K562 (cell line): Measurements from ENCODE around the gene ABCG1. TPM values are rescaled to one million over a fixed set of nuclear protein-coding genes. Genes with fewer than 3 reads are reported as not detected.

Source experiments
- ATAC-seq: fragments of 200-7000 bp; cut with Tn5 transposase; 3 replicates; pipeline ENCODE4 v1.9.1; 2020; ENCODE audit warnings: moderate library complexity
- BruUV-seq: library from RNA; stranded (reverse); fragments of 400-500 nt; replicated peaks from 2 replicates; lab custom pipeline; 2021; lab: Mats Ljungman, UMichigan
- CTCF ChIA-PET: fragments of 300-600 bp; formaldehyde crosslinking; extraction: SDS; loops from one replicate; lab custom pipeline; 2021; ENCODE audit warnings: low intra/inter-chr PET ratio; lab: Yijun Ruan, JAX
- POLR2A ChIA-PET: fragments of 300-600, 350-650 bp; sonication (Branson Sonifier 250); formaldehyde crosslinking; extraction: SDS; loops from one replicate; lab custom pipeline; 2021; ENCODE audit warnings: antibody characterized with exemption, inconsistent platforms; lab: Yijun Ruan, JAX
- DNase-seq, 4 experiments: peaks; one replicate each; pipeline versions ENCODE4 v3.0.0 to v3.0.0-alpha.2; 2011 to 2018; ENCODE audit warnings: low spot score in 3 of 4, mixed read lengths in 3 of 4; ENCODE audit errors: extremely low read depth in 1 of 4
- FAIRE-seq: peaks from 2 replicates; lab custom pipeline; 2011; peaks lifted over from hg19 to GRCh38; lab: Jason Lieb, UNC
- H2AFZ ChIP-seq: 2 replicates; pipeline ENCODE4 v1.6.0; 2011; ENCODE audit warnings: low read depth, low read length, control low read depth, inconsistent platforms
- H3K27ac ChIP-seq: fragments of 200-600 bp; 3 replicates; pipeline ENCODE4 v1.8.0; 2011; ENCODE audit warnings: low read depth, mild to moderate bottlenecking, control low read depth, inconsistent platforms, low read length, moderate library complexity, mixed read lengths; ENCODE audit errors: extremely low read depth
- H3K27me3 ChIP-seq, 2 experiments: fragments of 300-600 bp in 1 of 2; 2 replicates in 1 of 2; 3 replicates in 1 of 2; pipeline versions ENCODE4 v1.6.0 to v1.8.0; 2011; ENCODE audit warnings: inconsistent platforms in 2 of 2, low read length in 2 of 2, mild to moderate bottlenecking in 1 of 2, mixed read lengths in 1 of 2, moderate library complexity in 1 of 2; ENCODE audit not compliant: control insufficient read depth in 2 of 2, insufficient read depth in 2 of 2
- H3K36me3 ChIP-seq: fragments of 300-600 bp; 3 replicates; pipeline ENCODE4 v1.8.0; 2011; ENCODE audit warnings: mild to moderate bottlenecking, low read length, inconsistent platforms; ENCODE audit not compliant: control insufficient read depth, insufficient read depth
- H3K4me1 ChIP-seq, 2 experiments: fragments of 200-600 bp in 1 of 2; replicated peaks in 1 of 2; 2 replicates in 1 of 2; 3 replicates in 1 of 2; pipeline versions ENCODE4 v1.5.1 to v1.8.0; 2011; ENCODE audit warnings: inconsistent platforms in 2 of 2, low read length in 2 of 2, mild to moderate bottlenecking in 1 of 2, mixed read lengths in 1 of 2, moderate library complexity in 1 of 2; ENCODE audit not compliant: control insufficient read depth in 2 of 2, insufficient read depth in 2 of 2
- H3K4me2 ChIP-seq: 2 replicates; pipeline ENCODE4 v1.6.1; 2011; ENCODE audit warnings: low read length, control low read depth, inconsistent platforms, mixed read lengths; ENCODE audit not compliant: insufficient read depth
- H3K4me3 ChIP-seq: fragments of 200-600 bp; sonication (generic), shearing (Covaris generic); 2 replicates; pipeline ENCODE4 v1.5.1; 2016; ENCODE audit warnings: control low read depth, inconsistent platforms
- H3K79me2 ChIP-seq: fragments of 200-600 bp; 3 replicates; pipeline ENCODE4 v1.8.0; 2011; ENCODE audit warnings: low read length, inconsistent platforms; ENCODE audit not compliant: control insufficient read depth, insufficient read depth
- H3K9ac ChIP-seq, 2 experiments: 2 replicates each; pipeline versions ENCODE4 v1.6.0 to v1.6.1; 2011; ENCODE audit warnings: low read depth in 2 of 2, low read length in 2 of 2, control low read depth in 1 of 2, inconsistent platforms in 1 of 2, mild to moderate bottlenecking in 1 of 2, mixed read lengths in 1 of 2; ENCODE audit not compliant: insufficient read depth in 1 of 2
- H3K9me1 ChIP-seq: one replicate; pipeline ENCODE4 v1.6.0; 2011; ENCODE audit warnings: inconsistent platforms, mild to moderate bottlenecking, low read length, moderate library complexity; ENCODE audit not compliant: control insufficient read depth, insufficient read depth
- H3K9me3 ChIP-seq: replicated peaks from 2 replicates; pipeline ENCODE4 v1.5.1; 2011; ENCODE audit warnings: low read depth, low read length, inconsistent platforms; ENCODE audit not compliant: control insufficient read depth, insufficient read depth
- H4K20me1 ChIP-seq: replicated peaks from 2 replicates; pipeline ENCODE4 v1.6.1; 2011; ENCODE audit warnings: low read length, inconsistent platforms, mixed read lengths; ENCODE audit not compliant: control insufficient read depth, insufficient read depth
- ARID4B ChIP-seq: sonication (generic); formaldehyde crosslinking; IDR thresholded peaks from 2 replicates; pipeline ENCODE4 v1.8.0; 2022; ENCODE audit warnings: mild to moderate bottlenecking, missing genetic modification reagents
- ARNT ChIP-seq, 2 experiments: fragments of 450-650 bp; IDR thresholded peaks; 2 replicates each; pipeline ENCODE4 v1.6.1; 2016; ENCODE audit warnings: mild to moderate bottlenecking in 1 of 2
- CHAMP1 ChIP-seq: fragments of 450-650 bp; IDR thresholded peaks from 2 replicates; pipeline ENCODE4 v1.6.1; 2016; ENCODE audit warnings: mild to moderate bottlenecking
- TAF7 ChIP-seq: fragments of 450-650 bp; IDR thresholded peaks from 2 replicates; pipeline ENCODE4 v1.6.1; 2016; ENCODE audit warnings: missing genetic modification characterization, missing compliant biosample characterization
- ZBTB40 ChIP-seq, 2 experiments: fragments of 450-650 bp in 1 of 2; sonication (generic) in 1 of 2; formaldehyde crosslinking in 1 of 2; IDR thresholded peaks; 2 replicates each; pipeline versions ENCODE4 v1.7.1 to v1.9.0; 2016 to 2022; ENCODE audit warnings: inconsistent platforms in 1 of 2, mild to moderate bottlenecking in 1 of 2, missing genetic modification reagents in 1 of 2
- ZNF77 ChIP-seq: fragments of 250-450 bp; sonication (Bioruptor Pico); IDR thresholded peaks from 2 replicates; pipeline ENCODE4 v1.5.0; 2020
- WGBS: fragments of 100-300 bp; shearing (Covaris generic); methylation state at CpG from one replicate; pipeline ENCODE4 v1.1.6; 2016; ENCODE audit warnings: low coverage, mixed read lengths; ENCODE audit not compliant: insufficient coverage; ENCODE audit errors: missing lambda C conversion rate; 5-methylcytosine and 5-hydroxymethylcytosine counted together
- in situ Hi-C: fragments of 300-500 bp; cut with MboI; formaldehyde crosslinking; loops from 4 replicates; pipeline ENCODE4 v1.15.0; 2018; ENCODE audit warnings: inconsistent platforms, mixed read lengths
- intact Hi-C: fragments of 100-400 bp; cut with micrococcal nuclease; formaldehyde crosslinking; loops from 2 replicates; pipeline ENCODE4 v1.14.2; 2022
- polyA plus RNA-seq, 8 experiments: library from polyadenylated mRNA; depleted of rRNA in 4 of 8; stranded (reverse) in 5 of 8; unstranded in 3 of 8; fragments of >200 nt; fragmentation: Nextera tagmentation in 2 of 8; fragmentation: Illumina TruSeq in 1 of 8; extraction: Ambion mirVana in 2 of 8; extraction: Trizol in 1 of 8; gene quantifications; 2 replicates each; pipeline versions ENCODE4 v1.2.1 to v1.2.3, GENCODE V29; 2011 to 2014; ENCODE audit warnings: inconsistent platforms in 1 of 8, missing spikeins in 1 of 8
- total RNA-seq, 7 experiments: library from RNA; depleted of rRNA in 6 of 7; stranded (reverse); fragments of >200 nt in 6 of 7; fragmentation: Illumina TruSeq in 2 of 7; extraction: Trizol in 2 of 7; gene quantifications; 2 replicates each; pipeline versions ENCODE4 v1.2.1 to v1.2.3, GENCODE V29; 2011 to 2021; ENCODE audit warnings: low replicate concordance in 1 of 7

Gene ABCG1
- total and polyA plus RNA-seq, 9 of the 15 experiments (the other 6 are each of a cell fraction or from before 2014, with no cell fraction given): 0.04 to 0.09 TPM; not detected in 7

GRCh38 chr21:42253466-42253865, 34.5 kb downstream of the ABCG1 start:
- WGBS: 0% methylated on average over 8 of the region's 8 CpGs
- no peak overlapping the region for H3K4me2 ChIP-seq
- POLR2A ChIA-PET: interaction anchor here (0.5 to 0.6 kb wide), 2 partner anchors 40 to 244 kb away, joined by 3 read pairs; no protein-coding TSS in a partner anchor
- no peak for TF ChIP-seq TAF7 (tag)
- no peak for TF ChIP-seq ARNT (IDR thresholded peaks at IDR 0.05)
- TF ChIP-seq ARID4B (CRISPR knock-in tag): no peak
- no peak for TF ChIP-seq CHAMP1
- no peak for TF ChIP-seq ZBTB40 (IDR thresholded peaks at IDR 0.05)
- no peak for TF ChIP-seq ZBTB40 (CRISPR knock-in tag; IDR thresholded peaks at IDR 0.05)
- no peak for TF ChIP-seq ZNF77 (CRISPR knock-in tag)

More at GRCh38 chr21:42253466-42253865, 34.5 kb downstream of the ABCG1 start:
- Histone ChIP-seq H3K9me1 (no peaks in the 10 kb centered on the region), H3K27me3 (peaks cover 24 to 56% of the 10 kb centered on the region in 2 experiments), H4K20me1 (no peaks in the 10 kb centered on the region; the same call in 1 of the 2 replicates), H3K36me3 (no peaks in the 10 kb centered on the region), H3K27ac (no peak overlapping the region), H3K4me3 (no peak overlapping the region), H3K9me3 (no peaks in the 10 kb centered on the region), H3K79me2 (no peaks in the 10 kb centered on the region), H3K4me1 (no peaks in the 10 kb centered on the region), H2AFZ (no peak overlapping the region), H3K9ac (no peak overlapping the region)
- no peak for FAIRE-seq
- in situ Hi-C loops: loop anchor here (10.0 kb wide), 1 partner anchor 99 kb away; no protein-coding TSS in a partner anchor
- no peak for ATAC-seq
- intact Hi-C loops: no loop called here
- CTCF ChIA-PET: no interaction called here
- no peak for DNase-seq
- BruUV-seq: no TSS peak
